Measurements from ENCODE around the gene ATG4B. TPM values are rescaled to one million over a fixed set of nuclear protein-coding genes. Genes with fewer than 3 reads are reported as not detected.

ATG4B gene
- polyA plus RNA-seq, 1 experiment, result 82.4 TPM

DNA sequence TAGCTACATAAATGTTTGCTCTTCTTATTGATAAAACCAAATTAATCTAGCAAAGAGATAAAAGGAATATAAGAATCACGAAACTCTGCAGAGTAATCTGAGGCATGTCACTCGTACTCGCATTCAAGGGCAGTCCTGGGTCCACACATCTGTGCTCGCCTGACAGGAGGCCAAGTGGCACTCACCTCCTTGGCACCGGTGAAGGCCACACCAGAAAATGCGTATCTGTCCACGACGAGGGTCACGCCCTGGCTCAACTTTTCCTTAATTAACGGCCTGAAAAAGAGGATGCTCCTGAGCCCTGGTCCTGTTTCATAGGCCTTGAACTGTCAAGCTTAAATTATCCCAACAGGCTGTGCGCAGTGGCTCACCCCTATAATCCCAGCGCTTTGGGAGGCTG lies 42.6 kb downstream of the ATG4B start:
- ChIA-PET POLR2A (interaction anchor here (1.5 to 1.9 kb wide), 2 partner anchors 12 to 22 kb away, joined by 5 to 8 read pairs; partner anchors contain the start of gene ING5), CTCF (interaction anchor here (1.2 kb wide), 1 partner anchor 15 kb away, joined by 3 read pairs; no protein-coding TSS in a partner anchor)
- no peak for DNase-seq (ENCODE audit: low read depth, low spot score)
- peak overlapping the region; percentile 94 for H3K27ac ChIP-seq (ENCODE audit: low read depth, low read length)
- no peaks in the 10 kb centered on the region for H3K9me3 ChIP-seq (ENCODE audit: control insufficient read depth, insufficient read depth, low read length)
- no peak overlapping the region for H3K4me3 ChIP-seq (ENCODE audit: low read depth, low read length)
- TF ChIP-seq, protein P1, sequence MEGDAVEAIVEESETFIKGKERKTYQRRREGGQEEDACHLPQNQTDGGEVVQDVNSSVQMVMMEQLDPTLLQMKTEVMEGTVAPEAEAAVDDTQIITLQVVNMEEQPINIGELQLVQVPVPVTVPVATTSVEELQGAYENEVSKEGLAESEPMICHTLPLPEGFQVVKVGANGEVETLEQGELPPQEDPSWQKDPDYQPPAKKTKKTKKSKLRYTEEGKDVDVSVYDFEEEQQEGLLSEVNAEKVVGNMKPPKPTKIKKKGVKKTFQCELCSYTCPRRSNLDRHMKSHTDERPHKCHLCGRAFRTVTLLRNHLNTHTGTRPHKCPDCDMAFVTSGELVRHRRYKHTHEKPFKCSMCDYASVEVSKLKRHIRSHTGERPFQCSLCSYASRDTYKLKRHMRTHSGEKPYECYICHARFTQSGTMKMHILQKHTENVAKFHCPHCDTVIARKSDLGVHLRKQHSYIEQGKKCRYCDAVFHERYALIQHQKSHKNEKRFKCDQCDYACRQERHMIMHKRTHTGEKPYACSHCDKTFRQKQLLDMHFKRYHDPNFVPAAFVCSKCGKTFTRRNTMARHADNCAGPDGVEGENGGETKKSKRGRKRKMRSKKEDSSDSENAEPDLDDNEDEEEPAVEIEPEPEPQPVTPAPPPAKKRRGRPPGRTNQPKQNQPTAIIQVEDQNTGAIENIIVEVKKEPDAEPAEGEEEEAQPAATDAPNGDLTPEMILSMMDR (IDR thresholded peaks at IDR 0.05; ENCODE audit: low read depth, low read length), result no peak
- H3K27me3 ChIP-seq (ENCODE audit: control insufficient read depth, insufficient read depth, low read length), result no peaks in the 10 kb centered on the region

DNA sequence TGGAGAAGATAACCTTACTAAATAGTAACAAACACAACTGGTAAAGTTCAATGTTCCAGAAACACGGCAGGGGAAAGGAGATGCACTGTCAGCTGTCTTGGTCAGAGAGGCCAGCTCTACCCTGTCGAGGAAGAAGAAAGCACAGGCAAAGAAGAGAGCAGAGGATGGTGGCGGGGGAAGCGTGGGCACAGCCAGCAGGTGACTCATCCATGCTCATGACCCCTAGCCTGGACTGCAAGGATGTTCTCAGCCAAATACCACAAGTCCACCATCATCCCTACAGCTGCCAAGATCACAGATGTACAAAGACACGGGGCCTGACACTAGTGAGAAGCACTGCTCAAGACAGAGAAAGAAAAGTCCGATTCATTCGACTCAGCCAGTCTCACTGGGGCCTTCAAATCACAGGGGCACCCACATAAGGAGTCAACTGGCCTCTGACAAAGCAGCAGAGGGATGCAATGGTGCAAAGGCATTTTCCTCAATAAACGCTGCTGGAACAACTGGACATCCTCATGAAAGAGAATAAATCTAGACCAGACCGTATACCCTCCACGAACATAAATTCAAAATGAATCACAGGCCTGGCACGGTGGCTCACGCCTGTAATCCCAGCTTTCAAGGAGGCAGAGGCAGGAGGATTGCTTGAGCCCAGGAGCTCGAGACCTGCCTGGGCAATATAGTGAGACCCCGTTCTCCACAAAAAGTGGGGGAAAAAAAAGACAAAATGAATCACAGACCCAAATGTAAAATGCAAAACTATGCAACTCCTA lies 43.5 kb downstream of the ATG4B start:
- H3K9me3 ChIP-seq (ENCODE audit: control insufficient read depth, insufficient read depth, low read length), result no peaks in the 10 kb centered on the region
- CTCF ChIA-PET, result interaction anchor here (1.2 kb wide), 1 partner anchor 16 kb away, joined by 3 read pairs; no protein-coding TSS in a partner anchor
- TF ChIP-seq, protein P1 (IDR thresholded peaks at IDR 0.05; ENCODE audit: low read depth, low read length), result no peak
- peak; percentile 96 for DNase-seq (ENCODE audit: low read depth, low spot score)
- H3K27ac ChIP-seq (ENCODE audit: low read depth, low read length), result peak overlapping the region; percentile 94
- H3K4me3 ChIP-seq (ENCODE audit: low read depth, low read length), result peak overlapping the region; percentile 2; the same call in 1 of the 2 replicates
- H3K27me3 ChIP-seq (ENCODE audit: control insufficient read depth, insufficient read depth, low read length), result no peaks in the 10 kb centered on the region
- POLR2A ChIA-PET, result interaction anchor here (1.5 to 1.9 kb wide), 2 partner anchors 11 to 21 kb away, joined by 5 to 8 read pairs; partner anchors contain the start of gene ING5

DNA sequence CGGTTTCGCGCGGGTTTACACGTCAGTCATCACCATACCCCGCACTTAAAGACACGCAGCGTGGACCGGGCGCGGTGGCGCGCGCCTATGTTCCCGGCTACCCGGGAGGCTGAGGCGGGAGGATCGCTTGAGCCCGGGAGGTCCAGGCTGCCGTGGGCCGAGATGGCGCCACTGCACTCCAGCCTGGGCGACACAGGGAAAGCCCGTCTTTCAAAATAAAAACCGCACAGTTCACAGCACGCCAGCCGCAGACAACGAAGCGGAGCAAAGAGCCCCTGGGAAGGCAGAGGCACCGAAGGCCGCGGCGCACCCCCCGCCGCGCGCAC lies 48.8 kb downstream of the ATG4B start:
- ChIA-PET CTCF (no interaction called here), POLR2A (interaction anchor here (0.7 to 4.0 kb wide), 10 partner anchors 8 to 371 kb away, joined by 3 to 41 read pairs (median 4); partner anchors contain the start of genes ATG4B, D2HGDH, HDLBP and ING5)
- H3K27me3 ChIP-seq (ENCODE audit: control insufficient read depth, insufficient read depth, low read length), result no peaks in the 10 kb centered on the region
- no peaks in the 10 kb centered on the region; the same call in 1 of the 2 replicates for H3K9me3 ChIP-seq (ENCODE audit: control insufficient read depth, insufficient read depth, low read length)
- TF ChIP-seq, protein P1 (IDR thresholded peaks at IDR 0.05; ENCODE audit: low read depth, low read length), result no peak
- DNase-seq (ENCODE audit: low read depth, low spot score), result no peak
- H3K27ac ChIP-seq (ENCODE audit: low read depth, low read length), result peak overlapping the region; percentile 52
- H3K4me3 ChIP-seq (ENCODE audit: low read depth, low read length), result peak overlapping the region; percentile 79

DNA sequence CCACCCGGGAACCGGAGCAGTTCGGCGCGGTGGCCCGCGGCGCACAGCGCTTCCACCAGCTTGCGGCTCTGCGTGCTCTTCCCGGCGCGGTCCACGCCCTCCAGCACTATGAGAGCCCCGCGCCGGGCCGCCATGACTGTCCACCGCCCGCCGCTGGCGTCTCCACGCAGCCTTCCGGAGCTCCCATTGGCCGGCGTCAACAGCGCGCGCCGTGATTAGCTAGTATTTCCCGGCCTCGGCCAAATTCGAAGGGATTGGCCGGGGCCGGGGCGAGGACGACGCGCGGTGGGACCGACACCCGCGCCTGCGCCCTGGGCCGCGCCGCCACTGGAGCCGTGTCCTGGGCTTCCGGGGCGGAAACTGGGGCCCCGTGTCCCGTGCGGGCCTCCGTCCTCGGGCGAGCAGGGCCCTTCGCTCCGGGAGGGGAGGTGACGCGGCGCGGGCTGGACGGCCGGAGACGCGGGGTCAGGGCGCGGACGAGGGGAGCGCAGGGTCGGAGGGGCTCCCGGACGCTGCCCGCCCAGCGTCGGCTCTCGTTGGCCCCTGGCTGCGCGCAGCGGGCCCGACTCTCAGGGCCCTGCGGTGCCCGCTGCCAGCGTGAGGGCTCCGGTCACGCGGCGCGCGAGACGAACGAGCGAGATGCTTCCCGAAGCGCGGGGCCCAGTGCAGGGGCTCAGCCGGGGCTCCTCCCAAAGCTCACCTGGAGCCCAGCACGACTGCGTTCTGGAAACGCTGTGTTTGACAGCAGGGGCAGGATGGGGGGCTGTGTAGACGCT lies 49.3 kb downstream of the ATG4B start, which contains the start of gene DTYMK:
Gene DTYMK, minus strand, starts transcription at position 166 of the 776 bp plus-strand sequence. Its CDS starts 32 bp downstream, at position 134.
- peak within 1 kb of the TSS; percentile 95 for H3K4me3 ChIP-seq (ENCODE audit: low read depth, low read length)
- TF ChIP-seq, protein P1 (IDR thresholded peaks at IDR 0.05; ENCODE audit: low read depth, low read length), result no peak
- no peaks in the 10 kb centered on the region for H3K27me3 ChIP-seq (ENCODE audit: control insufficient read depth, insufficient read depth, low read length)
- H3K27ac ChIP-seq (ENCODE audit: low read depth, low read length), result peak within 1 kb of the TSS; percentile 83
- ChIA-PET POLR2A (interaction anchor here (0.7 to 4.0 kb wide), 11 partner anchors 8 to 372 kb away, joined by 3 to 41 read pairs (median 4); partner anchors contain the start of genes ATG4B, D2HGDH, HDLBP and ING5), CTCF (no interaction called here)
- H3K9me3 ChIP-seq (ENCODE audit: control insufficient read depth, insufficient read depth, low read length), result no peaks in the 10 kb centered on the region; the same call in 1 of the 2 replicates
- peak; percentile 86 for DNase-seq (ENCODE audit: low read depth, low spot score)
